ENCODE results near the gene PRXL2B.
"Not testable (repeated sequence)": the region's sequence is repeated elsewhere in the genome, so short reads cannot be mapped to it uniquely, and the experiment has no call there.

Gene PRXL2B

GRCh38 chr1:2564006-2564814 is 22.4 kb upstream of the PRXL2B start:
- in situ Hi-C loops (cut with MboI; ENCODE audit: low sequenced_read_pairs), result no loop called here

DNA sequence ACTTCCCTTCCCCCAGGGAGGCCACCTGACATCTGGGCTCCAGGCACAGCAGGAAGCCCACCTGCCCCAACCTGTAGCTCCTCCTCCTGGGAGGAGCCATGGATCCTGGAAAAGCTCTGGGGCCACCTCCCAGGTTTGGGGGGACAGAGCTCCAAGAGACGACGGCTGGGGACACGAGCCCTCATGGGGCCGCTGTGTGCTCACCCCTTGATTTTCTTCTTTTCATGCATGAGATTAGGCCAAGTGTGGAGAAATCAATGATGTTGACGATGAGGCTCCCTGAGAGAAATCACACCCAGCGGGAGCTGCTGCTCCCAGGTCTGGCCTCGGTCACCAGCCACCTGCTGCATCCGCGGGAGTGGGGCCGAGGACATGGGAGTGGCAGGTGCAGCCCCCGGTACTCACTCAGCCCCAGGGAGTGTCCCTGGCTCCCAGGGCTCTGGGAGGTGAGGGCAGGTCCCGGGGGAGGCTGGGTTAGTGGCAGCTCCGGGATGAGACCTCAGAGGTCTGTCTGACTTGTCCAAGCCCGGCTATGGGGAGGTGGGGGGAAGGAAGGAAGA is 21.7 kb upstream of the PRXL2B start:
- in situ Hi-C loops (cut with MboI; ENCODE audit: low sequenced_read_pairs), result no loop called here

- in situ Hi-C loops (cut with MboI; ENCODE audit: low sequenced_read_pairs), result no loop called here
Observed at GRCh38 chr1:2566101-2567045, 20.2 kb upstream of the PRXL2B start.

DNA sequence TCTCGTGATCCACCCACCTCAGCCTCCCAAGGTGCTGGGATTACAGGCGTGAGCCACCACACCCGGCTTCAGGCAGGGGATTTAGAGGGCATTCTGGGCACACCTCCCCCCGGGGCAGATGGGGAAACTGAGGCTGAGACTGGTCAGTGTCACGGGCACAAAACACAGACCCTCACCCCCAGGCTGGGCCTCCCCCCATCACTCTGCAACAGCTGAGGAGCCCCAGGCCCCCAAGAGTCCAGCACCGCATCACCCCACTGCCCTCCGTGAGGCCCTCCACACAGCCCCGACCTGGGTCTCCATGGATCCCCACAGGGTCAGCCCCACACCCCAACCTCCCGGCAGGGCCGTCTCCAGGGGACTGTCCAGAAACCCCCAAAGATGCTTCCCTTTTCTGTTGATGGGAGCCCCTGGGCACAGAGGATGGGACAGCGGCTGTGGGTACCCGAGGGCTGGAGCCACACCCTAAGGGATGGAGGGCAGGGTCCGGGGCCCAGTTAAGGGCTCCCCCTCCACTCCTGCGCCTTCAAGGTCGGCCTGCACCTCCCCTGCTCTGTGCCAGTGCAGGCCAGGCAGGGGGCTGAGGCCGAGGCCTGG is 19.4 kb upstream of the PRXL2B start:
- in situ Hi-C loops (cut with MboI; ENCODE audit: low sequenced_read_pairs), result no loop called here

DNA sequence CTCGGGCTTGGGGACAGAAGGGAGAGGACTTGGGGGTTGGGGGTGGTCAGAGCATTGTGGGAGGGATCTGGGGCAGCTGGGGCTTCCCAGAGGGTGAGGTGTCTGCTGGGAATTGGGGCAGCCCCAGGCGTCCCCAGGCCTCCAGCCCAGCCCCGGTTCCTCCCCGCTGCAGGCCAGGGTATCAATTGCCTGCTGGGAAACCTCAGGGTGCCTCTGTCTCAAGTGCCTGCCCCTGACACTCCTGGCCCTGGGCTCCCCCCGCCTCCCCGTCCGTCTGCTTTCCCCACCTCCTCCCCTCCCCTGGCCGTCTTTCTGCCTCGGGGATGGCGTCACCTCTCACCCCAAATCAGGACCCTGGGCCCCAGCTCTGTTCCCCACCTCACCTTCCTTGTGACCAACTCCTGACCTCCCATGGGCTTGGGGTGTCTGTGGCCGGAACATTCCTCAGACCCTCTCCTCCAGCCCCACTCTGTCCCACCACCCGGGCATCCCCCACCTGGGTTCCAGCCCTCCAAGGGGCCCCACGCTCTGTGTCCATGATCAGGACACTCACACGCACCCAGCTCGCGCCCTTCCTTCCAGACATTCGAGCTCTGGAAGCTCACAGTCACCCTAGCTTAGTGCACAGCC is 18.3 kb upstream of the PRXL2B start:
- in situ Hi-C loops (cut with MboI; ENCODE audit: low sequenced_read_pairs), result not testable (repeated sequence)

DNA sequence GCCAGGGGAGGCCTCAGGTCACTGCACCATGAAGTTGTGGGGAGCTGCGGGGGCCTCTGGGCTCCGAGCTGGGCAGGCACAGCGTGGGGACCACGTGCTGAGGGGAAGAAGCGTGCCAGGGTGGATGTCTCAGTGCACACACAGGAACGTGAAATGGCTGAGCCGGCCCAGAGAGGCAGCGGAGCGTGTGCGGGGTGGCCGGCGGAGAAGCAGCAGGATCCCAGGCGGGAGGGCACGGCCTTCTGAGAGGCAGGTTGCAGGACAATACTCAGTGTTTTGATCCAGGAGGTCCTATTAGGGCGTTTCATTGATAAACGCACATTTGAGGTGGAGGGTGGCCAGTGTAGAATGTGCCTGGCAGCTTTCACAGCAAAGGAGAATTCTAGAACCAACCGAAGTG is 17.5 kb upstream of the PRXL2B start:
- in situ Hi-C loops (cut with MboI; ENCODE audit: low sequenced_read_pairs), result no loop called here

DNA sequence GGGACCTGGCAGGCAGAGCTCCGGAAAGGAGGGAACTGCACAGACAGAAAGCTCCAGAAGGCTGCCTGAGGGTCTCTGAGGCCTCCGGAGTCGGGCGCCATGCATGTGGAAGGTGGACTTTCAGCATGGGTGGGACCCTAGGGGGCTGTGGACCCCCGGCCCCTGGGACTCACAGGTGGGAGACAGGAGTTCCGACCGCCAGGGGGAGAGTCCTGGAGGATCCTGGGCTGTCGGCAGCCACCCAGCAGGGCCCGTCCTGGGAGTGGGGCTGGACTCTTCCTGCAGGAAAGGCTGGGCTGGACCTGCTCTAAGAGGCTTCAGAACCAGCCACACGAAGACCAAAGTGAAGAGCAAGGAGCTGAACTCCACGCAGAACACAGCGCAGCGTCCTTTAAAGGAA is 16.9 kb upstream of the PRXL2B start:
- in situ Hi-C loops (cut with MboI; ENCODE audit: low sequenced_read_pairs), result not testable (repeated sequence)

- in situ Hi-C loops (cut with MboI; ENCODE audit: low sequenced_read_pairs), result no loop called here
Observed at GRCh38 chr1:2570332-2570731, 16.2 kb upstream of the PRXL2B start.

DNA sequence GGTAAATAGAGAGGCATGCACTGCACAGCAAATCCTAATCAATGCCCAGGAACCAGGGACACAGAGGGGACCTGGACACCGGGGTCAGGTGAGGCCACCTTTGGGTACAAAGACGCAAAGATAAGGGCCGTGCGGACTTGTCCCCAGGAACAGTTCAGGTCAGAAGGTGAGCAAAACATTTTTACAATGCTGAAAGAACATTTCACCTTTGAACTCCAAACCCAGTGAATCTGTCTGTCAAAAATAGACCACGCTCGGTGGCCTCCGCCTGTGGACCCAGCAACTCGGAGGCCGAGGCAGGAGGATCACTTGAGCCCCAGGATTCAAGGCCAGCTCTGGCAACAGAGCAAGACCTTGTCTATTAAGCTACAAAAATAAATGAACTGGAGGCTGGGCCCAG is 15.2 kb upstream of the PRXL2B start:
- in situ Hi-C loops (cut with MboI; ENCODE audit: low sequenced_read_pairs), result no loop called here

DNA sequence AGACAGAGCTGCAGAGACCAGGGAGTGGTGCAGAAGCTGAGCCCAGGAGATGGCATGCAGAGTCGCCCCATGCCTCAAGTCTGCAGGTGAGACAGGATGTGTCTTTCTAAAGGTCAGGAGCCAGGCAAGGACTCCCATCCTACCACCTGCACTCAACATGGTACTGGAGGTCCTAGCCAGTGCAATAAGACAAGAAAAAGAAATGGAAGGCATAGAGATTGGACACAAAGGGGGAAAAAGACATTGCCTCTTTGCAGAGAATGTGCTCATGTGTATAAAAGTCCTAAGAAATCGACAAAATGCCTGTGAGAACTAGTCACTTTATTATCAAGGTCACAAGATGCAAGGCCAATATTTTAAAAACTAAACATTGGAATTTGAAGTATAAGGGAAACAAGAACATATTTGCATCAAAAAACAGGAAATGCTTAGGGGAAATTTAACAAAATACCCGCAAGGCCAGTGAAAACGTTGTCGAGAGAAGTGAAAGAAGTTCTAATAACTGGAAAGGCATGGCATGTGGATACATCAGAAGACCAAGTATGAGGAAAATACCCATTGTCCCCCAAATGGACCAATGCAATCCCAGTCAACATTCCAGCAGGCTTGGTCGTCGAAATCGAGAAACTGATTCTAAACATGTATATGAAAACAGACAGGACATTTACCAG is 13.2 kb upstream of the PRXL2B start:
- in situ Hi-C loops (cut with MboI; ENCODE audit: low sequenced_read_pairs), result no loop called here

- in situ Hi-C loops (cut with MboI; ENCODE audit: low sequenced_read_pairs), result no loop called here
Observed at GRCh38 chr1:2574350-2574749, 12.2 kb upstream of the PRXL2B start.

GRCh38 chr1:2575801-2576663 is 10.5 kb upstream of the PRXL2B start:
- in situ Hi-C loops (cut with MboI; ENCODE audit: low sequenced_read_pairs), result loop anchor here (25.0 kb wide), 1 partner anchor 389 kb away; the partner anchor contains the start of gene FAAP20

GRCh38 chr1:2577565-2578075 is 9.0 kb upstream of the PRXL2B start:
- in situ Hi-C loops (cut with MboI; ENCODE audit: low sequenced_read_pairs), result loop anchor here (25.0 kb wide), 1 partner anchor 390 kb away; the partner anchor contains the start of gene FAAP20

- in situ Hi-C loops (cut with MboI; ENCODE audit: low sequenced_read_pairs), result loop anchor here (25.0 kb wide), 1 partner anchor 391 kb away; the partner anchor contains the start of gene FAAP20
Observed at GRCh38 chr1:2578758-2579118, 7.8 kb upstream of the PRXL2B start.

- in situ Hi-C loops (cut with MboI; ENCODE audit: low sequenced_read_pairs), result loop anchor here (25.0 kb wide), 1 partner anchor 393 kb away; the partner anchor contains the start of gene FAAP20
Observed at GRCh38 chr1:2580691-2581090, 5.9 kb upstream of the PRXL2B start.

DNA sequence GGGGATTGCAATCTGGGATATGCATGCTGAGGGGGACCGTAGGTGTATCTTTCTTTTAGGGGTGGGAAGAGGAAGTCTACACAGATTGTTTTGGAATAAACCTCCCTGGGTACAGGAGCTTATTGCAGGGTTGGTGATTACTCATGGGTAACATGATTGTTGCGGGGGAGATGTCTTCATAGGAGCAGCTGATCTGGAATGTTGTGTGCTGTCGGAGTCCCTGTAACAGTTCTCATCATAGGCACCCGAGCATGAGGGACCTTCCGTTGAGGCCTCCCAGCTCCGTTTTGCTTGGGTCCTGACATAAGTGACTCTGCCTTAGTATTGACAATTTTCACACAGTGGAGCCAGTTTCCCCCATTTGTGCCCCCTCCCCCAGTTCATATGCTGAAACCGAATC is 4.2 kb upstream of the PRXL2B start:
- in situ Hi-C loops (cut with MboI; ENCODE audit: low sequenced_read_pairs), result loop anchor here (25.0 kb wide), 1 partner anchor 395 kb away; the partner anchor contains the start of gene FAAP20

- in situ Hi-C loops (cut with MboI; ENCODE audit: low sequenced_read_pairs), result loop anchor here (25.0 kb wide), 1 partner anchor 396 kb away; the partner anchor contains the start of gene FAAP20
Observed at GRCh38 chr1:2583331-2583791, 3.2 kb upstream of the PRXL2B start.

DNA sequence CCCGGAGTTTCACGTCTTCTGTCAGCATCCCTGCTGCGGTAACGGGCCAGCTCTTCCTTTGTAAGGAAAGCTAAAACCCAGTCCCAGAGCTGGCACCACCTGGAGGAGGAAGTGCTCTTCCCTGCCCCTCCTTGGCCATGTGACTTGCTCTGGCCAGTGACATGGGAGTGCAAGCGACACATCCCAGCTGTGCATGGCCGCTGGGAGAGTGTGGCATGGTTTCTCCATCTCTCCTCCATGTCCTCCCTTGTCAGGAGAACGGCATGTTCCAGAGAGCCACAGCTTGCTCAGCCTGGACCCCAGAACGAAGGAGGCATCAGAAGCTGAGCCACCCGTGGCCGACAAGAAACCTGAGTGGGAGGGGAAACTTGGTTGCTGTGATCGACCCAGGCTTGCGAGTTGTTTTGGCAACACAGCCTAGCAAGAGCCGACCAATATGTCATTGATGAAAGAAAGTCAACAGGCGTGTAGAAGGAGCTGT is 2.7 kb upstream of the PRXL2B start:
- in situ Hi-C loops (cut with MboI; ENCODE audit: low sequenced_read_pairs), result loop anchor here (25.0 kb wide), 1 partner anchor 397 kb away; the partner anchor contains the start of gene FAAP20
